ENCODE measurements around the gene NRXN3. TPM values are rescaled to one million over a fixed set of nuclear protein-coding genes. Genes with fewer than 3 reads are reported as not detected.

Gene NRXN3
- total and polyA plus RNA-seq, 4 donors: 0.07 to 1.2 (median 0.23) TPM

GRCh38 chr14:79833781-79834180 lies 1663.6 kb downstream of the NRXN3 start:
- TF ChIP-seq GABPA (IDR thresholded peaks at IDR 0.05 in 1 of 2, conservative IDR thresholded peaks at IDR 0.05 in 1 of 2) (no peak), EGR1 (IDR thresholded peaks at IDR 0.05; ENCODE audit: low read depth in 2 of 2) (no peak), NR2F2 (IDR thresholded peaks at IDR 0.05) (no peak), TAF1 (conservative IDR thresholded peaks at IDR 0.05) (no peak), FOXA1 (IDR thresholded peaks at IDR 0.05) (no peak), FOXA2 (IDR thresholded peaks at IDR 0.05) (no peak), RAD21 (IDR thresholded peaks at IDR 0.05) (no peak), CTCF (IDR thresholded peaks at IDR 0.05; ENCODE audit: low read depth, low read length, missing input control) (no peak), REST (IDR thresholded peaks at IDR 0.05) (no peak)
- H3K36me3 ChIP-seq (ENCODE audit: control insufficient read depth in 4 of 4, insufficient read depth in 3 of 4, low read depth in 1 of 4, low read length in 3 of 4): no peaks in the 10 kb centered on the region
- 71% methylated on average over 3 of the region's 3 CpGs for WGBS
- DNase-seq (ENCODE audit: low spot score): no peak
- H3K9me3 ChIP-seq (ENCODE audit: control insufficient read depth in 4 of 4, low read length in 3 of 4): no peaks in the 10 kb centered on the region
- peaks cover 0 to 5% (median 3%) of the 10 kb centered on the region in 4 donors for H3K4me1 ChIP-seq (ENCODE audit: control insufficient read depth in 4 of 4, insufficient read depth in 4 of 4, low read length in 3 of 4)
- H3K27ac ChIP-seq (ENCODE audit: low read depth in 1 of 2, low read length in 2 of 2): no peak overlapping the region
- no peak overlapping the region for H3K9ac ChIP-seq (ENCODE audit: low read depth in 1 of 2, low read length in 2 of 2)
- H3K4me3 ChIP-seq (ENCODE audit: low read depth in 1 of 3, low read length in 3 of 3): no peak overlapping the region
- H3K27me3 ChIP-seq (ENCODE audit: control insufficient read depth in 4 of 4, insufficient read depth in 4 of 4, low read length in 3 of 4): no peaks in the 10 kb centered on the region

GRCh38 chr14:79834868-79835267 lies 1664.7 kb downstream of the NRXN3 start:
- TF ChIP-seq HNF4A (conservative IDR thresholded peaks at IDR 0.05) (no peak), CTCF (IDR thresholded peaks at IDR 0.05; ENCODE audit: low read depth, low read length, missing input control) (no peak), FOXA2 (IDR thresholded peaks at IDR 0.05) (no peak), SP1 (IDR thresholded peaks at IDR 0.05) (no peak), EGR1 (IDR thresholded peaks at IDR 0.05; ENCODE audit: low read depth in 2 of 2) (no peak)
- Histone ChIP-seq H3K4me3 (ENCODE audit: low read depth in 1 of 3, low read length in 3 of 3) (no peak overlapping the region), H3K27ac (ENCODE audit: low read depth in 1 of 2, low read length in 2 of 2) (no peak overlapping the region), H3K4me1 (ENCODE audit: control insufficient read depth in 4 of 4, insufficient read depth in 4 of 4, low read length in 3 of 4) (peaks cover 0 to 5% (median 3%) of the 10 kb centered on the region in 4 donors), H3K9ac (ENCODE audit: low read depth in 1 of 2, low read length in 2 of 2) (no peak overlapping the region), H3K9me3 (ENCODE audit: control insufficient read depth in 4 of 4, low read length in 3 of 4) (no peaks in the 10 kb centered on the region), H3K27me3 (ENCODE audit: control insufficient read depth in 4 of 4, insufficient read depth in 4 of 4, low read length in 3 of 4) (no peaks in the 10 kb centered on the region), H3K36me3 (ENCODE audit: control insufficient read depth in 4 of 4, insufficient read depth in 3 of 4, low read depth in 1 of 4, low read length in 3 of 4) (no peaks in the 10 kb centered on the region)
- DNase-seq (ENCODE audit: low spot score): no peak
- WGBS: 88% methylated on average over 6 of the region's 6 CpGs
